K562 treated with DMSO at 1 percent for 24 hours (cell line): ENCODE data around the gene CD8B2. TPM values are rescaled to one million over a fixed set of nuclear protein-coding genes. Genes with fewer than 3 reads are reported as not detected.

Experiments
- total RNA-seq: library from RNA; unstranded; fragments of 300-600 nt; gene quantifications from 2 replicates; pipeline ENCODE4 v1.2.3, GENCODE V29; 2022; ENCODE audit warnings: low read depth; ENCODE audit not compliant: insufficient read depth

The CD8B2 gene
- total RNA-seq, result not detected in 2 replicates

DNA sequence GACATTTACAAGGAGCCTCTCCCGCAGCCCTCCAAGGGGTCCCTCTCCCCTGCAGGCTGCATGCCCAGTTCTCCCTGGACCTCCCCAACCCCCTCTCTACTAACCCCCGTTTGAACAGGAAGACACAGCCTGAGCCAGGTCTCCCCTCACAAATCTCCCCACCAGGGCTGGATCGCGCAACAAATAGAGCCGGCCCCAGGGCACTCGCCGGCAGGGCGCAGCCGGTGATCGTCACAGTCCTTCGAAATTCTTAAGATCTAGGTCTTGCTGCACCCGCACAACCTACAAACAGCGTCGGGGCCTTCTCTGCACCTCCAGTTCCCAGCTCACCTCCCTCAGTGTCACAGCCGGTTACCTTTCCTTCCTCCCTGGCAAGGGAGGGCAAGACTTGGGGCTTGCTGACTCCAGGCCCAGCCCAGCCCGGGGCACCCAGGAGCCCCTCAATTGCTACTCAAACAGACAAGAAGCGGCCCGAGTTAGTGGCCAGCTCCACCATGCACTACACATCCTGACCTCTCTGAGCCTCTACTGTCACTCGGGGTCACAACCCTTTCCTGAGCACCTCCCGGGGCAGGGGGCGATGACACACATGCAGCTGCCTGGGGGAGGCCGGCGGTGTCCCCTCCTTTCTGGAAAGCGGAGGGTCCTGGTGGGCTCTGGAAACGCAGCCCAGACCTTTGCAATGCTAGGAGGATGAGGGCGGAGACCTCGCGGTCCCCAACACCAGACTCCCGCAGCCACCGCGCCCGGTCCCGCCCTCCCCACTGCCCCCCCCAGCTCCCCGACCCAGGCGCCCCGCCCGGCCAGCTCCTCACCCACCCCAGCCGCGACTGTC, at the start of gene CD8B2:
CD8B2 (plus strand) TSS at position 814 of the 835 bp plus-strand sequence. CDS start 63 bp downstream, outside the sequence.

DNA sequence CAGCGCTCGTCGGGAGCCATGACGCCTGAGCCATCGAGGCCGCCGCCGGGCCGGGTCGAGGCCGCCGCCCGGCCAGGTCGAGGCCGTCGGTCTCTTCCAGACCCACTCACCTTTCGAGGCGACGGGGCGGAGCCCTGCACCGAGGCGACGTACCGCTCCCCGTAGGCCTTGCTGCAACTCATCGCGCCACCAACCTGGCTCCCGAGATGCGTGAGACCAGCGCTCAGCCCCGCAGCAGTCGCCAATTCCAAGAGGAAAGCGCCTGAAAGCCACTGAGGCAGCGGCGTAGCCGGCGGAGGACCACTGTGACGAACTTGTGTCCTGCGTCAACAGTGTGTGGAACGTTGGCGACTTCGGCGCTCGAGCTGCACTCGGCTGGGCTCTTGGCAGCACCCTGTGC, 19.1 kb upstream of the CD8B2 start, which contains the start of gene RGPD3:
RGPD3 (minus strand) TSS at position 307 of the 400 bp plus-strand sequence; CDS start at position 182, 125 bp downstream.

Other genes starting within 250 kb of the CD8B2 start
- gene RGPD3, start 19.0 kb upstream of the CD8B2 start, total RNA-seq, result not detected in 2 replicates